AML-193 (cell line): ENCODE results near the gene PSMB5.

Source experiments
- DNase-seq, 2 experiments: peaks; one replicate each; lab custom pipeline; 2025; lab: John Stamatoyannopoulos, UW

The PSMB5 gene

GRCh38 chr14:23058654-23059504 lies 24.2 kb upstream of the PSMB5 start:
- DNase-seq, result no peak

- DNase-seq, result no peak
Observed at GRCh38 chr14:23057757-23058653, 23.3 kb upstream of the PSMB5 start.

- DNase-seq, result no peak
Observed at GRCh38 chr14:23056956-23057756, 22.5 kb upstream of the PSMB5 start, which contains the start of gene CDH24. TSS of gene CDH24 (minus strand) at chr14:23057520. CDS start at chr14:23055733, 1,787 bp downstream.

GRCh38 chr14:23056145-23056955 lies 21.6 kb upstream of the PSMB5 start:
- DNase-seq, result no peak

GRCh38 chr14:23055621-23056144 lies 21.0 kb upstream of the PSMB5 start:
- no peak for DNase-seq

GRCh38 chr14:23055147-23055550 lies 20.4 kb upstream of the PSMB5 start:
- DNase-seq, result no peak

- no peak for DNase-seq
Observed at GRCh38 chr14:23054000-23054811, 19.5 kb upstream of the PSMB5 start.

GRCh38 chr14:23053426-23053825 lies 18.7 kb upstream of the PSMB5 start:
- no peak for DNase-seq

GRCh38 chr14:23052671-23053070 lies 18.0 kb upstream of the PSMB5 start:
- DNase-seq, result no peak

- no peak for DNase-seq
Observed at GRCh38 chr14:23052182-23052623, 17.5 kb upstream of the PSMB5 start.

- DNase-seq, result no peak
Observed at GRCh38 chr14:23051141-23052057, 16.7 kb upstream of the PSMB5 start.

- DNase-seq, result no peak
Observed at GRCh38 chr14:23049011-23049410, 14.3 kb upstream of the PSMB5 start.

- no peak for DNase-seq
Observed at GRCh38 chr14:23047751-23048693, 13.3 kb upstream of the PSMB5 start.

GRCh38 chr14:23047034-23047634 lies 12.4 kb upstream of the PSMB5 start:
- DNase-seq, result no peak

- no peak for DNase-seq
Observed at GRCh38 chr14:23045419-23046357, 11.0 kb upstream of the PSMB5 start.

GRCh38 chr14:23044840-23045239 lies 10.1 kb upstream of the PSMB5 start:
- no peak for DNase-seq
